ENCODE data around the gene MBLAC1.

MBLAC1 gene

DNA sequence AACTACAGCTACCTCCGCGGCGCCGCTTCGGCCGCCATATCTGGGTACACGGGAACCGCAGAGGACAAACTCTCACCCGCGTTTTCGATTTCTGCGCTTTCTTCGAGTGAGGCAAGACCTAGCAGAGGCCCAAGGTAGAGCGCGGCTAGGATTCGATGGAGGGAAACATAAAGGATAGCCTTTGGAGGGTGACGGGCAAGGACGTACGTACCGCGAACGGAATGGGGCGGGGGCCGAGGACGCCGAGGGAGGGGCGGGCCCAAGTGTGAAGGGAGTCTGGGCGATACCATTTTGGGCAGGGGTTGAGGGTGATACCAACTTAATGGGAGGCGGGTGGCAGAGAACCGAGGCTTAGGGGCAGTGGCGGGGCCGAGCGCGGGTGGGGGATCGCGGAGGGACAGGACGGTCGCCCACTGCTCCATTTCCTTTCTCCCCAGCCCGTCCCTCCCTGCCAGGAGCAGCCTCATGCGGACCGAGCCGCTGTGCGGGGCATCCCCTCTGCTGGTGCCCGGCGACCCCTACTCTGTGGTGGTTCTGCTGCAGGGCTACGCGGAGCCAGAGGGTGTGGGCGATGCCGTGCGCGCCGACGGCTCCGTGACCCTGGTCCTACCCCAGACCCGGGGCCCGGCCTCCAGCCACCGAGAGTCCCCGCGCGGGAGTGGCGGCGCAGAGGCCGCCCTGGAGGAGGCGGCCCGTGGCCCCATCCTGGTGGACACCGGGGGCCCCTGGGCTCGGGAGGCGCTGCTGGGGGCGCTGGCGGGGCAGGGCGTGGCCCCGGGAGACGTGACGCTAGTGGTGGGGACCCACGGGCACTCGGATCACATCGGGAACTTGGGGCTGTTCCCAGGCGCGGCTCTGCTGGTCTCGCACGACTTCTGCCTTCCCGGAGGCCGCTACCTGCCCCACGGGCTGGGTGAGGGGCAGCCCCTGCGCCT is at the start of gene MBLAC1:
TSS of gene MBLAC1 (plus strand) at position 37 of the 935 bp plus-strand sequence. CDS start at position 466, 429 bp downstream.
- peak; percentile 79 to 80 for DNase-seq (ENCODE audit: low read depth in 2 of 2)

- no peak for DNase-seq (ENCODE audit: low read depth in 2 of 2)
Observed at GRCh38 chr7:100077205-100077604, 49.6 kb upstream of the MBLAC1 start.

GRCh38 chr7:100079024-100079560 is 47.7 kb upstream of the MBLAC1 start:
- DNase-seq (ENCODE audit: low read depth in 2 of 2): no peak

DNA sequence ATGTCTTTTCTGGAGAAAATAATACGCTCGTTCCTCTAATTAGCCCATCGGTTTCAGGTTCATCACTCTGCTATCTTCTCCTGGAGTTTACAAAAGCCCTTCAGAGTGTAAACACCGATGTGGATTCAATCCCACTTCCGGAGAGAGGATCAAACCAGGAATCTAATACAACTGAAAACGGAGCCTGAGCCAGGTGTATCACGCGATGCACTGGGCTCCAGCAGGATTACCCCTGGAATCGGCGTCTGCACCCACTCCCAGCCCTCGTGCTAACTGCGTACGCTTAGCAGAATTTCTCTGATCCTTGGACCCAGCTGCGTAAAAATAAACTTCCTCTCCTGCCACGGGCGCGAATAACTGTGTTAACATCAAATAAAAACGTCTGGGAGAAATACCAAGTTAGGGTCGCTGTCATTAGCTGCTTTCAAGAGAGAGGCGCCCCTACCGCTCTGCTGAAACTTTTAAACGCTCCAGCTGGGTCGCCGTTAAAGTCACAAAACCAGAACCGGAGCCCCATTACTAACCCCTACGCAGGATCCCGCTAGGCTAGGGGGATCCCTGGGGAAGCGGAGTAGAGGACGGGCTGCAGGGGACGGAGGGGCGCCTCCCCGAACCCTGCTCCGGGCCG is 45.7 kb upstream of the MBLAC1 start:
- no peak for DNase-seq (ENCODE audit: low read depth in 2 of 2)

- DNase-seq (ENCODE audit: low read depth in 2 of 2): peak; percentile 97 to 98
Observed at GRCh38 chr7:100081535-100082102, 45.1 kb upstream of the MBLAC1 start, which contains the start of gene ZNF3. Gene ZNF3 (minus strand): TSS chr7:100081723. CDS start chr7:100077357, 4,366 bp downstream.

GRCh38 chr7:100082978-100083377 is 43.8 kb upstream of the MBLAC1 start:
- no peak for DNase-seq (ENCODE audit: low read depth in 2 of 2)

- DNase-seq (ENCODE audit: low read depth in 2 of 2): no peak
Observed at GRCh38 chr7:100085515-100085914, 41.3 kb upstream of the MBLAC1 start.

- DNase-seq (ENCODE audit: low read depth in 2 of 2): no peak
Observed at GRCh38 chr7:100087055-100087750, 39.6 kb upstream of the MBLAC1 start.

GRCh38 chr7:100088095-100088620 is 38.6 kb upstream of the MBLAC1 start:
- no peak for DNase-seq (ENCODE audit: low read depth in 2 of 2)

DNA sequence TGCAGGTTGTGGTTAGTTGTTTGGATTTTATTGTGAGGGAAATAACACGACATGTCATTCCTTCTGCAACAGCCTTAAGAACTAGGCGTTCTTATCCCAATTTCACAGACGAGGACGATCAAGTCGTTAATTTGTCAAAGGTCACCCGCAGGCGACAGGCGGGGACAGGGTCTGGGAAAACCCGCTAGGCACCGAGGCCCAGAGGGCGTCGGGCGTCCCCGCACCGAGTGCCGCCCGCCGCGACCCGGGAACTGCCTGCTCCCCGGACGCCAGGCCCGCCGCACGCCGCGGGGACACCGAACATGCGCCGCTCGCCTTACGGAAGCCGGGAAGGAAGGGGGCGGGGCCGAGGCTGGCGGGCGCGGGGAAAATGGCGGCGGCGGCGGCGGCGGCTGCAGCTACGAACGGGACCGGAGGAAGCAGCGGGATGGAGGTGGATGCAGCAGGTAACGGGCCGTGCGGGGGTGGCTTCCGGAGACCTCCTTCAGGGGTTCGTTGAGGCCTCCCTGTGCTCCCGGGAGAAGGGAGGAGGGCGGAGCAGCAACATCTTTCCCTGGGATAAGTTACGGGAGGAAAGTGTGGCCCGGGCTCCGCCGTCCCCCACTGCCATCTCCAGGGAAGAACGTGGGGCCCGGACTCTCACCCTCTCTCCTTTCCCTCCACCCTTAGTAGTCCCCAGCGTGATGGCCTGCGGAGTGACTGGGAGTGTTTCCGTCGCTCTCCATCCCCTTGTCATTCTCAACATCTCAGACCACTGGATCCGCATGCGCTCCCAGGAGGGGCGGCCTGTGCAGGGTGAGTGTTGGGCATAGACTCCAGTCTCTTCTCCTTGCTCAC is 37.9 kb upstream of the MBLAC1 start, which contains the start of gene COPS6:
TSS of gene COPS6 (plus strand) at position 349 of the 837 bp plus-strand sequence. CDS start at position 371, 22 bp downstream.
- peak; percentile 64 to 65 for DNase-seq (ENCODE audit: low read depth in 2 of 2)

- no peak for DNase-seq (ENCODE audit: low read depth in 2 of 2)
Observed at GRCh38 chr7:100089458-100090196, 37.1 kb upstream of the MBLAC1 start.

DNA sequence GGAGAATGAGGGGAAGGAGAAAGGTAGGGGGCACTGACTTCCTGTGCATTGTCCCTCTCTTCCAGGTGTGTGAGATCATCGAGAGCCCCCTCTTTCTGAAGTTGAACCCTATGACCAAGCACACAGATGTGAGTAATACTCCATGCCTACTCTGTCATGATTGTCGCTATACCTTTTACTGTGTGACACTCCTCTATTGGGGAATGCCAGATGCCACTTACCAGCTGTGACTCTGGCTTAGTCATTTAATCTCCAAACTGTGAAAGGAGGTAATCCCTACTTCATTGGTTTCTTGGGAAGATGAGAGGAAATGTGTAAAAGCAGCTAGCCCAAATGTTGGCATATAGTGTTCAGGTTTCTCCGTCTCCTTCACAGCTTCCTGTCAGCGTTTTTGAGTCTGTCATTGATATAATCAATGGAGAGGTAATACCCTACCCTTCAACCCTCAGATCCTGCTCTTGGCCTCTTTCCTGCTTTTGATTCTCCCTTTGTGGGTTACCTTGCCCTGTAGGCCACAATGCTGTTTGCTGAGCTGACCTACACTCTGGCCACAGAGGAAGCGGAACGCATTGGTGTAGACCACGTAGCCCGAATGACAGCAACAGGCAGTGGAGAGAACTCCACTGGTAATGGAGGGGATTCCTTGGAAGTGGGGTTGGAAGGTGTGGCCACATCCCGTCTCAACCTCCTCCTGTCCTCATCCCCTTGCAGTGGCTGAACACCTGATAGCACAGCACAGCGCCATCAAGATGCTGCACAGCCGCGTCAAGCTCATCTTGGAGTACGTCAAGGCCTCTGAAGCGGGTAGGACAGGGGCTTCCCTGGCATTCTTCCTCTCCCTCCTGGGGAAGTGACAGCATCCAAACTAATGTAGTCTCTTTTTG is 36.0 kb upstream of the MBLAC1 start:
- no peak for DNase-seq (ENCODE audit: low read depth in 2 of 2)

DNA sequence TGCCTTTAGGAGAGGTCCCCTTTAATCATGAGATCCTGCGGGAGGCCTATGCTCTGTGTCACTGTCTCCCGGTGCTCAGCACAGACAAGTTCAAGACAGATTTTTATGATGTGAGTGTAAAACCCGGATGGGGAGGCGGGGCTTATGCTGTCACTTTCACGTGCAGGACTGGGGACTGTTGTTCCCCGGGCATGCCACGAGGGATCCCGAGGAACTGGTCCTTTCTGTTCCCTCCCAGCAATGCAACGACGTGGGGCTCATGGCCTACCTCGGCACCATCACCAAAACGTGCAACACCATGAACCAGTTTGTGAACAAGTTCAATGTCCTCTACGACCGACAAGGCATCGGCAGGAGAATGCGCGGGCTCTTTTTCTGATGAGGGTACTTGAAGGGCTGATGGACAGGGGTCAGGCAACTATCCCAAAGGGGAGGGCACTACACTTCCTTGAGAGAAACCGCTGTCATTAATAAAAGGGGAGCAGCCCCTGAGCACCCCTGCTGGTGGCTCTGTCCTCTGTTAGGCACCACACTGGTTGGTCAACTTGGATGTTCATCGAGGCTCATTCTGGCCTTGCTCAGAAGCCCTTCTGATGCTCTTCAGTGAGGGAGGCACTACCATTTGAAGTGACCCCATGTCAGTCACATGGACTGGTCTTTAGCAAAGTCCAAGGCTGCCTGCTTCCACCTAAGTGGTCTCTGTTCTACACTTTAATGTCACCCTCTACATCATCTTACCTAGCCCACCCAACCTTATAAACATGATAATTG is 35.2 kb upstream of the MBLAC1 start:
- DNase-seq (ENCODE audit: low read depth in 2 of 2): no peak

- DNase-seq (ENCODE audit: low read depth in 2 of 2): no peak
Observed at GRCh38 chr7:100093054-100093453, 33.7 kb upstream of the MBLAC1 start.

DNA sequence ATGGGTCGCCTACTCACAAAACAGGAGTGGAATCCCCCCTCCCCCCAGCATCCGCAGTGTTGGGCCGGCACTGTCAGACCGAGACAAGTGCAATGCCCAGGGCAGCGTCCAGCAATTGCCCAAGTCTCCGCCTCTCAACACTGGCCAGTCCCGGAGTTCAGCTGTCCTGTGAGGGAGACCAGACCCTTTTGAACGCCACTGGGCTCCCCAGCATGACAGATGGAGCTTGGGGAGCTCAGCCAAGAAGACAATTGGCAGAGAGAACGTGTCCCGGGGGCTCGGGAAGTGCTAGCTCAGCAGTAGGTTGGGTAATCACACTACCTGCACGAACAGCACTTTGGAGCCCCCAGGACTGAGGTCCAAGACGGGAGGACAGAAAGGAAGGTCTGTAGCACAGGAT is 33.3 kb upstream of the MBLAC1 start:
- no peak for DNase-seq (ENCODE audit: low read depth in 2 of 2)

GRCh38 chr7:100093925-100094486 is 32.8 kb upstream of the MBLAC1 start:
- DNase-seq (ENCODE audit: low read depth in 2 of 2): no peak

DNA sequence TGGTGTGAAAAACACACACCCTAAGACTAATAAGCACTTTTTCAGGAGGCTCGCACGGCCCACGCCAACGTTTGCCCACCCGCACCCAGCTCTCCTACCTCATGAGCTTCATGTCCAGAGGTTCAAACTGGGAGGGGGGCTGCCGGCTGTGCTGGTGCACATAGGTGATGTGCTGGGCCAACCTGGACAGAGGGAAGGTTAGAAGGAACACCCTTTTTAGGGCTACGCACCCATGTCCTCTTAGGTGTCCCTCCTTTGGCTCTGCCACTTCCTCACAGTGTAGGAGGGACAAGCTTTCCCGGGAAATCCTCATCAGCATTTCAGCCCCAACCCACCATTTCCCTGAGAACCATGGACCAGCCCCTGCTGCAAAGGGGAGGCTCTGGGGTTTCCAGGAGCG is 31.5 kb upstream of the MBLAC1 start:
- DNase-seq (ENCODE audit: low read depth in 2 of 2): no peak
